SK-N-SH (cell line): ENCODE data around the gene CCNY. TPM values are rescaled to one million over a fixed set of nuclear protein-coding genes. Genes with fewer than 3 reads are reported as not detected.

Experiments
- CTCF ChIA-PET: fragments of 300-600, 350-600 bp; formaldehyde crosslinking; extraction: SDS; loops from one replicate; lab custom pipeline; 2021; lab: Yijun Ruan, JAX
- POLR2A ChIA-PET: fragments of 350-600 bp; sonication (Branson Sonifier 250); formaldehyde crosslinking; extraction: SDS; loops from one replicate; lab custom pipeline; 2020; ENCODE audit warnings: antibody characterized with exemption, inconsistent platforms; lab: Yijun Ruan, JAX
- DNase-seq: peaks from one replicate; pipeline ENCODE4 v3.0.0; 2012
- H2AFZ ChIP-seq: fragments of 200-600 bp; sonication (generic); 2 replicates; pipeline ENCODE4 v1.8.1; 2016; ENCODE audit warnings: antibody characterized with exemption, mild to moderate bottlenecking, low read depth
- H3F3A ChIP-seq: fragments of 200-600 bp; sonication (generic); replicated peaks from 2 replicates; pipeline ENCODE3; 2016; ENCODE audit warnings: antibody characterized with exemption, mild to moderate bottlenecking; ENCODE audit not compliant: insufficient read depth
- H3K27ac ChIP-seq, 2 experiments: fragments of 200-500 bp in 1 of 2; fragments of 200-600 bp in 1 of 2; sonication (Bioruptor generic) in 1 of 2; sonication (generic), shearing (Covaris generic) in 1 of 2; 2 replicates each; pipeline versions ENCODE4 v1.5.1 to v1.6.1; 2014 to 2016; ENCODE audit warnings: low read depth in 2 of 2, inconsistent platforms in 1 of 2, low read length in 1 of 2, mild to moderate bottlenecking in 1 of 2, mixed read lengths in 1 of 2
- H3K27me3 ChIP-seq: fragments of 200-600 bp; sonication (generic), shearing (Covaris generic); 2 replicates; pipeline ENCODE4 v1.6.1; 2016; ENCODE audit warnings: mixed run types; ENCODE audit not compliant: insufficient read depth
- H3K36me3 ChIP-seq, 2 experiments: fragments of 200-500 bp in 1 of 2; fragments of 200-600 bp in 1 of 2; sonication (Bioruptor generic) in 1 of 2; sonication (generic) in 1 of 2; replicated peaks in 1 of 2; 2 replicates each; pipeline versions ENCODE3 to v1.5.1; 2014 to 2016; ENCODE audit warnings: low read length in 1 of 2, mild to moderate bottlenecking in 1 of 2; ENCODE audit not compliant: insufficient read depth in 2 of 2, control insufficient read depth in 1 of 2
- H3K4me1 ChIP-seq, 2 experiments: fragments of 200-500 bp in 1 of 2; fragments of 200-600 bp in 1 of 2; sonication (Bioruptor generic) in 1 of 2; sonication (generic), shearing (Covaris generic) in 1 of 2; 2 replicates each; pipeline versions ENCODE4 v1.5.1 to v1.6.1; 2014 to 2016; ENCODE audit warnings: low read depth in 1 of 2, low read length in 1 of 2, mixed run types in 1 of 2; ENCODE audit not compliant: insufficient read depth in 2 of 2, control insufficient read depth in 1 of 2
- H3K4me2 ChIP-seq: fragments of 200-600 bp; sonication (generic), shearing (Covaris generic); 2 replicates; pipeline ENCODE4 v1.6.1; 2017; ENCODE audit warnings: mixed run types
- H3K4me3 ChIP-seq, 2 experiments: fragments of 200-500 bp in 1 of 2; fragments of 200-600 bp in 1 of 2; sonication (Bioruptor generic) in 1 of 2; sonication (generic), shearing (Covaris generic) in 1 of 2; 2 replicates each; pipeline versions ENCODE4 v1.5.1 to v1.8.1; 2014 to 2016; ENCODE audit warnings: low read depth in 2 of 2, inconsistent platforms in 1 of 2, low read length in 1 of 2, mild to moderate bottlenecking in 1 of 2, mixed read lengths in 1 of 2, moderate library complexity in 1 of 2
- H3K79me2 ChIP-seq: fragments of 200-600 bp; sonication (generic); 2 replicates; pipeline ENCODE4 v1.8.1; 2017; ENCODE audit warnings: mild to moderate bottlenecking; ENCODE audit not compliant: insufficient read depth
- H3K9ac ChIP-seq: fragments of 200-600 bp; sonication (generic); 2 replicates; pipeline ENCODE4 v1.6.1; 2017; ENCODE audit warnings: mixed run types
- H3K9me2 ChIP-seq: fragments of 200-600 bp; sonication (generic); 2 replicates; pipeline ENCODE4 v1.6.1; 2017; ENCODE audit warnings: mixed run types
- H3K9me3 ChIP-seq: fragments of 200-600 bp; sonication (generic); 2 replicates; pipeline ENCODE4 v1.6.1; 2017; ENCODE audit warnings: mixed run types, mild to moderate bottlenecking, moderate library complexity
- H4K20me1 ChIP-seq: fragments of 200-600 bp; sonication (generic); 2 replicates; pipeline ENCODE4 v1.6.1; 2017; ENCODE audit warnings: mild to moderate bottlenecking, mixed run types; ENCODE audit not compliant: insufficient read depth
- CTCF ChIP-seq: fragments of 200-600 bp; sonication (generic); IDR thresholded peaks from 2 replicates; pipeline ENCODE4 v1.6.1; 2017; ENCODE audit warnings: antibody characterized with exemption, mild to moderate bottlenecking, moderate library complexity
- ELF1 ChIP-seq: IDR thresholded peaks from 2 replicates; pipeline ENCODE4 v1.4.0; 2012
- EP300 ChIP-seq, 2 experiments: IDR thresholded peaks; 2 replicates each; pipeline versions ENCODE4 v1.4.0 to v1.6.1; 2012; ENCODE audit warnings: borderline replicate concordance in 1 of 2, low read depth in 1 of 2, low read length in 1 of 2
- FOSL2 ChIP-seq: IDR thresholded peaks from 2 replicates; pipeline ENCODE4 v1.4.0; 2012; ENCODE audit warnings: low read depth, mild to moderate bottlenecking, moderate library complexity, borderline replicate concordance
- FOXJ3 ChIP-seq: sonication (generic); formaldehyde crosslinking; IDR thresholded peaks from 2 replicates; pipeline ENCODE4 v1.5.1; 2020; ENCODE audit warnings: mild to moderate bottlenecking, missing genetic modification reagents
- GATA2 ChIP-seq: sonication (generic); formaldehyde crosslinking; IDR thresholded peaks from 2 replicates; pipeline ENCODE4 v1.5.0; 2020; ENCODE audit warnings: mild to moderate bottlenecking, missing genetic modification reagents
- MEF2A ChIP-seq: IDR thresholded peaks from 2 replicates; pipeline ENCODE4 v1.4.0; 2012; ENCODE audit warnings: low read depth, borderline replicate concordance
- MXI1 ChIP-seq: IDR thresholded peaks from 2 replicates; pipeline ENCODE4 v1.6.1; 2012; ENCODE audit warnings: mild to moderate bottlenecking, low read depth, low read length, improper control_type of control experiment
- SIN3A ChIP-seq: IDR thresholded peaks from 2 replicates; pipeline ENCODE4 v1.6.1; 2012; ENCODE audit warnings: low read depth, mild to moderate bottlenecking, low read length, moderate library complexity, borderline replicate concordance
- SMC3 ChIP-seq: IDR thresholded peaks from 2 replicates; pipeline ENCODE4 v1.6.1; 2012; ENCODE audit warnings: low read depth, low read length, improper control_type of control experiment
- TAF1 ChIP-seq: IDR thresholded peaks from 2 replicates; pipeline ENCODE4 v1.6.1; 2012; ENCODE audit warnings: low read depth, mild to moderate bottlenecking, low read length, moderate library complexity, borderline replicate concordance
- TEAD4 ChIP-seq: IDR thresholded peaks from 2 replicates; pipeline ENCODE4 v1.4.0; 2012; ENCODE audit warnings: mild to moderate bottlenecking, borderline replicate concordance; ENCODE audit not compliant: insufficient read depth
- YY1 ChIP-seq: IDR thresholded peaks from 2 replicates; pipeline ENCODE4 v1.4.0; 2012; ENCODE audit warnings: low read depth, mild to moderate bottlenecking
- ZBTB33 ChIP-seq: IDR thresholded peaks from 2 replicates; pipeline ENCODE4 v1.4.0; 2012; ENCODE audit warnings: low read depth, borderline replicate concordance
- WGBS: methylation state at CpG from one replicate; pipeline ENCODE4 v1.1.6; 2017; ENCODE audit warnings: low lambda C conversion rate; 5-methylcytosine and 5-hydroxymethylcytosine counted together
- polyA plus RNA-seq, 3 experiments: library from polyadenylated mRNA; depleted of rRNA; stranded (reverse); fragments of >200 nt; gene quantifications; 2 replicates each; pipeline ENCODE4 v1.2.3, GENCODE V29; 2012
- TF ChIP-seq, protein P1 (sequence below): fragments of 150-350 bp; IDR thresholded peaks from 2 replicates; pipeline ENCODE4 v1.6.1; 2017; ENCODE audit warnings: antibody characterized with exemption, low read length, low read depth, borderline replicate concordance
- TF ChIP-seq, protein P2 (sequence below): IDR thresholded peaks from 2 replicates; pipeline ENCODE4; 2012

CCNY gene
- polyA plus RNA-seq, 1 of the 3 experiments (the other 2 are of a cell fraction), result 29.4 TPM

- Histone ChIP-seq H3K27me3 (no peaks in the 10 kb centered on the region), H3K4me1 (peaks cover 5 to 38% of the 10 kb centered on the region in 2 experiments; a peak in 3 of 4 replicates), H3K9me3 (no peaks in the 10 kb centered on the region), H3K27ac (no peak overlapping the region), H3F3A (no peaks in the 10 kb centered on the region), H3K4me3 (no peak overlapping the region), H2AFZ (no peak overlapping the region), H3K36me3 (no peaks in the 10 kb centered on the region), H4K20me1 (peaks cover 86% of the 10 kb centered on the region), H3K9ac (no peak overlapping the region), H3K4me2 (no peak overlapping the region), H3K79me2 (peaks cover 94% of the 10 kb centered on the region), H3K9me2 (no peaks in the 10 kb centered on the region)
- CTCF ChIA-PET, result no interaction called here
- POLR2A ChIA-PET, result no interaction called here
- no peak for DNase-seq
- TF ChIP-seq CTCF, result no peak
- TF ChIP-seq, protein P1, sequence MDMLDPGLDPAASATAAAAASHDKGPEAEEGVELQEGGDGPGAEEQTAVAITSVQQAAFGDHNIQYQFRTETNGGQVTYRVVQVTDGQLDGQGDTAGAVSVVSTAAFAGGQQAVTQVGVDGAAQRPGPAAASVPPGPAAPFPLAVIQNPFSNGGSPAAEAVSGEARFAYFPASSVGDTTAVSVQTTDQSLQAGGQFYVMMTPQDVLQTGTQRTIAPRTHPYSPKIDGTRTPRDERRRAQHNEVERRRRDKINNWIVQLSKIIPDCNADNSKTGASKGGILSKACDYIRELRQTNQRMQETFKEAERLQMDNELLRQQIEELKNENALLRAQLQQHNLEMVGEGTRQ, result no peak
- no peak for TF ChIP-seq GATA2 (CRISPR knock-in tag)
- TF ChIP-seq TAF1, result no peak
- TF ChIP-seq, protein P2, sequence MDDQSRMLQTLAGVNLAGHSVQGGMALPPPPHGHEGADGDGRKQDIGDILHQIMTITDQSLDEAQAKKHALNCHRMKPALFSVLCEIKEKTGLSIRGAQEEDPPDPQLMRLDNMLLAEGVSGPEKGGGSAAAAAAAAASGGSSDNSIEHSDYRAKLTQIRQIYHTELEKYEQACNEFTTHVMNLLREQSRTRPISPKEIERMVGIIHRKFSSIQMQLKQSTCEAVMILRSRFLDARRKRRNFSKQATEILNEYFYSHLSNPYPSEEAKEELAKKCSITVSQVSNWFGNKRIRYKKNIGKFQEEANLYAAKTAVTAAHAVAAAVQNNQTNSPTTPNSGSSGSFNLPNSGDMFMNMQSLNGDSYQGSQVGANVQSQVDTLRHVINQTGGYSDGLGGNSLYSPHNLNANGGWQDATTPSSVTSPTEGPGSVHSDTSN, result no peak
- no peak for TF ChIP-seq SMC3
- WGBS, result 99% methylated on average over 6 of the region's 6 CpGs
Observed at GRCh38 chr10:35399414-35400009, 63.2 kb downstream of the CCNY start.

DNA sequence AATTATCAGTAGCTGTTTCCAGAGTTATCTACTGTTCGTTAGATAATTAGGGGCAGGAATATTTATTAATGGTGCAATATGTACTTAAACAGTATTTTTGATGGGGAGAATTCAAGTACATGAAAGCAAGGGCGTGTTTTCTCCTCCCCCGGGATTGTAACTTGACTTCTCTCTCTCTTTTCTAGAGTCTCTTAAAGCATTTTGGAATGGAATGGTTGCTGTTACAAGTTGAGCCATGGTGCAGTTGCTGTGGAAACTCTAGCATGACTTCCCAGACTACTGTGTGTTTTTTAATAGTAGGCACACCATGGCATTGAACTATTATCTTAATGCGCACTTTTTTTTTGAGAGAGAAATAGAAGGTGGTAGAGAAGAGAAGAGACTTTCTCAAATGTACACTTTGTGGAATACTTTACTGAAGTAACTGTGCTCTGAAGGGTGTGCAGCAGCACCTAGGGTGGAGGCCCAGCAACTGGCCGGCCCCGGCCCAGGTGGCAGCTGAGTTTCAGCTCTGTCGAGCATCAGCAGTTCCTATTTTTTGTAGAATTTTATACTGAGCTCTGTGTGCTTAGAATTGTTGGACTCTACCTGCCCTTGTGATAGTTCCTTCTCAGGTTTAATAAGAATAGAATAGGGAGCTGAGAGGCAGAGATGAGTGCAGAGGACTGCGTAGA is 64.4 kb downstream of the CCNY start:
- Histone ChIP-seq H3K79me2 (peaks cover 92% of the 10 kb centered on the region), H3K36me3 (no peaks in the 10 kb centered on the region), H3K9me3 (no peaks in the 10 kb centered on the region), H3K9ac (no peak overlapping the region), H2AFZ (no peak overlapping the region), H3K4me3 (no peak overlapping the region), H3K4me2 (no peak overlapping the region), H3K4me1 (peaks cover 4 to 37% of the 10 kb centered on the region in 2 experiments; a peak in 3 of 4 replicates), H3K27ac (no peak overlapping the region), H3K27me3 (no peaks in the 10 kb centered on the region), H4K20me1 (peaks cover 80% of the 10 kb centered on the region), H3K9me2 (no peaks in the 10 kb centered on the region), H3F3A (no peaks in the 10 kb centered on the region)
- no peak for DNase-seq
- 98% methylated on average over 8 of the region's 8 CpGs for WGBS
- CTCF ChIA-PET, result interaction anchor here (0.6 kb wide), 1 partner anchor 30 kb away, joined by 3 read pairs; no protein-coding TSS in a partner anchor
- POLR2A ChIA-PET, result no interaction called here
- TF ChIP-seq ZBTB33 (no peak), SIN3A (no peak), EP300 (IDR thresholded peaks at IDR 0.05; ENCODE audit: borderline replicate concordance in 1 of 2, low read depth in 1 of 2, low read length in 1 of 2) (no peak), YY1 (no peak), MEF2A (no peak), ELF1 (no peak), TEAD4 (no peak), FOSL2 (no peak), FOXJ3 (no peak), MXI1 (no peak), TAF1 (no peak)
- TF ChIP-seq, protein P1, result no peak
